ENCODE data around the gene NSUN3.
"Not testable (repeated sequence)": the region's sequence is repeated elsewhere in the genome, so short reads cannot be mapped to it uniquely, and the experiment has no call there.

NSUN3 gene

GRCh38 chr3:94095111-94095510 is 32.2 kb downstream of the NSUN3 start:
- ChIA-PET CTCF (interaction anchor here (1.3 kb wide), 2 partner anchors 9 to 26 kb away, joined by 3 to 4 read pairs; no protein-coding TSS in a partner anchor), POLR2A (no interaction called here)
- no peak for TF ChIP-seq CTCF (IDR thresholded peaks at IDR 0.05; ENCODE audit: control extremely low read depth, extremely low read depth, low read depth, missing control alignments)
- no peak for DNase-seq (ENCODE audit: extremely low spot score)

- no peak for TF ChIP-seq CTCF (IDR thresholded peaks at IDR 0.05; ENCODE audit: control extremely low read depth, extremely low read depth, low read depth, missing control alignments)
- POLR2A ChIA-PET, result no interaction called here
Measured at GRCh38 chr3:94098452-94098851, 35.6 kb downstream of the NSUN3 start.

DNA sequence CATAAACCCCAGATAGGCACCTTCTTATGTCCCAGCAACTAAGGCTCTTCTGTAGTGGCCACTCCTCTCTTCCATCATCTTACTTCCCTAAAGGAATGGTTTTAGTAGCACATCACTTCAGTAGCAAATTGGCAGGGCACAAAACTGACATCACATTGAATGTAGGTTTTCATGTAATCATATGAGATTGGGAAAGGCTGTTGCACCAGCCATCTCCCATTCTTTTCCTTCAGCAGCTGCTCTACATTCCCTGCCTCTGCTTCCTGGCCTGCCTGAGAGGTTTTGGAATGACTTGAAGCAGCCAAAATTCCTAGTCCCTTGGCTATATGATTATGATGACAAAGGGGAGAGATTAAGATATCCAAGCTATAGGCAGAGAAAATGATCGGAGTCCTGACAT is 36.5 kb downstream of the NSUN3 start:
- ChIA-PET POLR2A (interaction anchor here (0.6 kb wide), 1 partner anchor 22 kb away, joined by 3 read pairs; no protein-coding TSS in a partner anchor), CTCF (interaction anchor here (1.3 kb wide), 2 partner anchors 8 to 12 kb away, joined by 3 read pairs; no protein-coding TSS in a partner anchor)
- TF ChIP-seq CTCF (IDR thresholded peaks at IDR 0.05; ENCODE audit: control extremely low read depth, extremely low read depth, low read depth, missing control alignments), result no peak
- DNase-seq (ENCODE audit: extremely low spot score), result no peak

More at GRCh38 chr3:94098452-94098851, 35.6 kb downstream of the NSUN3 start:
- CTCF ChIA-PET, result interaction anchor here (0.9 to 1.3 kb wide), 2 partner anchors 9 to 10 kb away, joined by 3 read pairs; no protein-coding TSS in a partner anchor
- no peak for DNase-seq (ENCODE audit: extremely low spot score)

- ChIA-PET POLR2A (no interaction called here), CTCF (interaction anchor here (0.6 to 1.5 kb wide), 4 partner anchors 13 to 97 kb away, joined by 3 to 4 read pairs (median 3); no protein-coding TSS in a partner anchor)
- no peak for TF ChIP-seq CTCF (IDR thresholded peaks at IDR 0.05; ENCODE audit: control extremely low read depth, extremely low read depth, low read depth, missing control alignments)
- no peak for DNase-seq (ENCODE audit: extremely low spot score)
Measured at GRCh38 chr3:94101860-94102259, 39.0 kb downstream of the NSUN3 start.

DNA sequence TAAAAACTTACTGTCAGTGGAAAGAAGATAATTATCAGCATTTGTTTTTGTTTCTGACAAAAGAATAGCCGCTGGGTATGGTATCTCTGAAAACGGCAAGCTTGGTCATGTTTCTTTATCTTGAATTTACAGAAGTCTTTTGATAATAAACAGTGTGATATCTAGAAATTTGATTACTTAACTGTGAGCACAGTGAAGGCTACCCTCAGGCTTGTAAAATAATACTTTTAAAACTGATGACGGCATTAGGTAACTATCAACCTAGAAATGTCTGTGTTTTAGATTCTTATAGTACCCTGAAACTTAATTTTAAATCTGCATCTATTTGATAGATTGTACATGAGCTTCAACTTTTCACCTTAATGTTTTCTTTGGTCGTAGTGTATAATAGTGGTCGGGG is 43.4 kb downstream of the NSUN3 start:
- CTCF ChIA-PET, result no interaction called here
- no peak for TF ChIP-seq CTCF (IDR thresholded peaks at IDR 0.05; ENCODE audit: control extremely low read depth, extremely low read depth, low read depth, missing control alignments)
- DNase-seq (ENCODE audit: extremely low spot score), result no peak
- POLR2A ChIA-PET, result interaction anchor here (0.7 kb wide), 1 partner anchor 21 kb away, joined by 3 read pairs; no protein-coding TSS in a partner anchor

- DNase-seq (ENCODE audit: extremely low spot score); POLR2A ChIA-PET; CTCF ChIA-PET: not testable (repeated sequence)
Measured at GRCh38 chr3:94110232-94110631, 47.4 kb downstream of the NSUN3 start.

DNA sequence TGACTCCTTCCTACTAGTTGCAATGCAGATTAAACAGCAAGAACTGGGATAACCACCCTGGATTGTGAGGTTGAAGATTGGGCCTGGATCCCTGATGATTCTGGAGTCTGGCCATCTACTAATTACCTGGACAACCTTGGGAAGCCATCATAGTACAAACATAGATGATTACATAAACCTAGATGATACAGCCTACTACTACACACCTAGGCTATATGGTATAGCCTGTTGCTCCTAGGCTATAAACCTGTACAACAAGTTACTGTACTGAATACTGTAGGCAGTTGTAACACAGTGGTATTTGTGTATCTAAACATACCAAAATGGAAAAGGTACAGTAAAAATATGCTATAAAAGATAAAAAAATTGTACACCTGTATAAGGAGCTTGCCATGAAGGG is 48.0 kb downstream of the NSUN3 start:
- TF ChIP-seq CTCF (IDR thresholded peaks at IDR 0.05; ENCODE audit: control extremely low read depth, extremely low read depth, low read depth, missing control alignments), result no peak
- no peak for DNase-seq (ENCODE audit: extremely low spot score)
- ChIA-PET POLR2A (no interaction called here), CTCF (no interaction called here)

Data from GM10248 (cell line).